ENCODE results near the gene PYDC1. TPM values are rescaled to one million over a fixed set of nuclear protein-coding genes. Genes with fewer than 3 reads are reported as not detected.

PYDC1 gene
- total and polyA plus RNA-seq, 2 donors (not counting 3 experiments of a cell fraction or from before 2014, with no cell fraction given) = not detected

- Histone ChIP-seq H3K9me3 (replicated peaks; ENCODE audit: control insufficient read depth, insufficient read depth, low read length) (no peaks in the 10 kb centered on the region), H3K27ac (ENCODE audit: insufficient read depth, low read depth, low read length) (no peak overlapping the region), H3K79me2 (ENCODE audit: control insufficient read depth, insufficient read depth, low read length) (no peaks in the 10 kb centered on the region), H3K9ac (replicated peaks; ENCODE audit: extremely low read depth, insufficient read depth, low read length) (no peak overlapping the region), H4K20me1 (replicated peaks; ENCODE audit: control insufficient read depth, extremely low read depth, insufficient read depth, low read length) (no peaks in the 10 kb centered on the region), H3K9me1 (replicated peaks; ENCODE audit: control insufficient read depth, extremely low read depth, insufficient read depth, low read length) (no peaks in the 10 kb centered on the region), H3K27me3 (ENCODE audit: control insufficient read depth in 2 of 2, insufficient read depth in 2 of 2, low read length in 2 of 2) (peaks cover 2 to 6% of the 10 kb centered on the region in 2 experiments), H3K4me3 (replicated peaks in 1 of 3; ENCODE audit: insufficient read depth in 1 of 3, low read depth in 1 of 3, low read length in 3 of 3) (no peak overlapping the region), H2AFZ (ENCODE audit: low read depth, low read length) (no peak overlapping the region), H3K36me3 (ENCODE audit: control insufficient read depth in 2 of 2, extremely low read depth in 1 of 2, insufficient read depth in 2 of 2, low read length in 2 of 2) (no peaks in the 10 kb centered on the region), H3K4me1 (ENCODE audit: control insufficient read depth, extremely low read depth, insufficient read depth, low read length) (peaks cover 4% of the 10 kb centered on the region), H3K4me2 (ENCODE audit: insufficient read depth, low read length) (no peak overlapping the region)
- intact Hi-C loops (cut with micrococcal nuclease) (loop anchor here (5.0 kb wide), 1 partner anchor 252 kb away; the partner anchor contains the start of gene ARMC5), dilution Hi-C loops (cut with MboI; ENCODE audit: extremely low pct_ligation_motif_present, low sequenced_read_pairs) (no loop called here)
- no peak for DNase-seq (ENCODE audit: low read depth, low spot score)
- no peak for FAIRE-seq
- BruUV-seq (replicated peaks) = no TSS peak
- no peak for TF ChIP-seq GATA2 (IDR thresholded peaks at IDR 0.05; ENCODE audit: insufficient read depth, insufficient read length, low read depth, low read length)
- no peak for TF ChIP-seq POLR2AphosphoS5 (IDR thresholded peaks at IDR 0.05; ENCODE audit: insufficient read depth, low read depth, low read length)
- TF ChIP-seq CTCF (IDR thresholded peaks at IDR 0.05; ENCODE audit: extremely low read depth in 1 of 2, insufficient read depth in 1 of 2, low read depth in 1 of 2, low read length in 2 of 2) = no peak
- TF ChIP-seq JUN (IDR thresholded peaks at IDR 0.05; ENCODE audit: borderline replicate concordance, insufficient read depth, insufficient read length, low read depth) = no peak
- TF ChIP-seq MAX (IDR thresholded peaks at IDR 0.05; ENCODE audit: insufficient read depth, insufficient read length) = no peak
- no peak for TF ChIP-seq MYC (IDR thresholded peaks at IDR 0.05; ENCODE audit: low read depth, low read length)
- TF ChIP-seq EZH2 (IDR thresholded peaks at IDR 0.05; ENCODE audit: borderline replicate concordance, low read depth, low read length, severe bottlenecking) = no peak
- POLR2A ChIA-PET = no interaction called here
- CTCF ChIA-PET = interaction anchor here (0.9 to 1.0 kb wide), 2 partner anchors 9 to 178 kb away, joined by 3 read pairs; partner anchors contain the start of gene TRIM72
These were observed 11.9 kb downstream of the PYDC1 start for GRCh38 chr16:31204871-31205666.
